Type B pancreatic cell (in vitro differentiated cells): Measurements from ENCODE around the gene LRP1B. TPM values are rescaled to one million over a fixed set of nuclear protein-coding genes. Genes with fewer than 3 reads are reported as not detected.

ENCODE experiments used
- DNase-seq: peaks from one replicate; pipeline ENCODE4 v3.0.0; 2021; ENCODE audit warnings: mixed read lengths; ENCODE audit not compliant: unreplicated experiment; ENCODE audit errors: extremely low spot score
- H3K27ac Mint-ChIP-seq: 2 replicates; pipeline ENCODE4 v1.8.0; 2021; ENCODE audit warnings: mild to moderate bottlenecking, mixed read lengths
- H3K27me3 Mint-ChIP-seq: 2 replicates; pipeline ENCODE4 v1.8.0; 2021; ENCODE audit warnings: mixed read lengths
- H3K36me3 Mint-ChIP-seq: 2 replicates; pipeline ENCODE4 v1.8.0; 2021; ENCODE audit warnings: mixed read lengths
- H3K4me1 Mint-ChIP-seq: one replicate; pipeline ENCODE4 v1.8.0; 2021; ENCODE audit warnings: mixed read lengths; ENCODE audit not compliant: unreplicated experiment
- H3K4me3 Mint-ChIP-seq: 2 replicates; pipeline ENCODE4 v1.8.0; 2021; ENCODE audit warnings: mild to moderate bottlenecking, mixed read lengths
- H3K9me3 Mint-ChIP-seq: 2 replicates; pipeline ENCODE4 v1.8.0; 2021; ENCODE audit warnings: mixed read lengths
- total RNA-seq: library from RNA; stranded (reverse); gene quantifications from 2 replicates; pipeline ENCODE4 v1.2.1, GENCODE V29; 2021; ENCODE audit warnings: low replicate concordance
- TF ChIP-seq, protein P1 (sequence below): fragments of 200-600 bp; sonication (generic); conservative IDR thresholded peaks from 2 replicates; pipeline ENCODE4 v1.5.0; 2021; ENCODE audit warnings: antibody characterized with exemption, mild to moderate bottlenecking

The LRP1B gene
- total RNA-seq, 1 donor from 2014 or later: 16.0 TPM

DNA sequence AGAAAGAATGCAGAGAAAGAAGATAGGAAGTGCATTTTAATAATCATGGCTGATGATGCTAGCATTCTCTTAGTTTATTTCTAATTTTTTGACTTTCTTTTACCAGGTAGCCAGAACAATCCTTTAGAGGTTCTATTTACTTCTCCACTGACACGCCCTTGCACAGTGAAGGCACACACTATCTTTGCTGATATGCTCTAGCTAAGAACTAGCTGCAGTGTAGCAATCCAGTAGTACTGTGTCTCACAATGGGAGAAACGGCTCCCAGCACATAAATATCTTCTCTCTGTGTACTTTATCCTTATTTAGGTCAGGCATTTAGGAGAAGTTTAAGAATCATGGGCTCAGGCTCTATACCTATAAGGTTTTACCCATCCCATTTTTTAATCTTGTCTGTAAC, 1005.4 kb downstream of the LRP1B start:
- H3K4me3 Mint-ChIP-seq: no peak overlapping the region
- no peaks in the 10 kb centered on the region for H3K4me1 Mint-ChIP-seq
- H3K27ac Mint-ChIP-seq: no peak overlapping the region
- peaks cover 8% of the 10 kb centered on the region for H3K9me3 Mint-ChIP-seq
- H3K36me3 Mint-ChIP-seq: no peaks in the 10 kb centered on the region
- DNase-seq: no peak
- TF ChIP-seq, protein P1, sequence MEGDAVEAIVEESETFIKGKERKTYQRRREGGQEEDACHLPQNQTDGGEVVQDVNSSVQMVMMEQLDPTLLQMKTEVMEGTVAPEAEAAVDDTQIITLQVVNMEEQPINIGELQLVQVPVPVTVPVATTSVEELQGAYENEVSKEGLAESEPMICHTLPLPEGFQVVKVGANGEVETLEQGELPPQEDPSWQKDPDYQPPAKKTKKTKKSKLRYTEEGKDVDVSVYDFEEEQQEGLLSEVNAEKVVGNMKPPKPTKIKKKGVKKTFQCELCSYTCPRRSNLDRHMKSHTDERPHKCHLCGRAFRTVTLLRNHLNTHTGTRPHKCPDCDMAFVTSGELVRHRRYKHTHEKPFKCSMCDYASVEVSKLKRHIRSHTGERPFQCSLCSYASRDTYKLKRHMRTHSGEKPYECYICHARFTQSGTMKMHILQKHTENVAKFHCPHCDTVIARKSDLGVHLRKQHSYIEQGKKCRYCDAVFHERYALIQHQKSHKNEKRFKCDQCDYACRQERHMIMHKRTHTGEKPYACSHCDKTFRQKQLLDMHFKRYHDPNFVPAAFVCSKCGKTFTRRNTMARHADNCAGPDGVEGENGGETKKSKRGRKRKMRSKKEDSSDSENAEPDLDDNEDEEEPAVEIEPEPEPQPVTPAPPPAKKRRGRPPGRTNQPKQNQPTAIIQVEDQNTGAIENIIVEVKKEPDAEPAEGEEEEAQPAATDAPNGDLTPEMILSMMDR: no peak
- H3K27me3 Mint-ChIP-seq: no peaks in the 10 kb centered on the region

DNA sequence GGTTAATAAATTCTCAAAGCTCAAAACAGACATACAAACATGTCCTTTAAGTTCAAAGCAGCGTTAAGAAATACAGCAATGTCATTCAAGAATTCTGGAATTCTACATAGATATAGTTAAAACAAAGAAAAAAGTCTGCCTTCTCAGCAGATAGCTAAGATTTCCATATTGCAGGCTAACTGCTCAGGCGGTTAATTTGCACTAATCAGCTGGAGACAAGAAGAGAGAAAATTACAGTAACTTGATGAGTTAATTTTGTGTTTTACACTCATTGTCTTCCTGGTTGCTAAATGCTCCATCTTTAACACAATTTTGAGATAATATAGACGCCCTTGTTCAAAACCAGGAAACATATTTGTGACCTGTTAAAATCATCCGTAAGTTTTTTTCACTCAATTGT, 1012.0 kb downstream of the LRP1B start:
- Mint-ChIP-seq H3K27me3 (no peaks in the 10 kb centered on the region), H3K9me3 (no peaks in the 10 kb centered on the region), H3K4me3 (no peak overlapping the region), H3K36me3 (no peaks in the 10 kb centered on the region), H3K4me1 (no peaks in the 10 kb centered on the region), H3K27ac (no peak overlapping the region)
- TF ChIP-seq, protein P1: no peak
- DNase-seq: no peak

DNA sequence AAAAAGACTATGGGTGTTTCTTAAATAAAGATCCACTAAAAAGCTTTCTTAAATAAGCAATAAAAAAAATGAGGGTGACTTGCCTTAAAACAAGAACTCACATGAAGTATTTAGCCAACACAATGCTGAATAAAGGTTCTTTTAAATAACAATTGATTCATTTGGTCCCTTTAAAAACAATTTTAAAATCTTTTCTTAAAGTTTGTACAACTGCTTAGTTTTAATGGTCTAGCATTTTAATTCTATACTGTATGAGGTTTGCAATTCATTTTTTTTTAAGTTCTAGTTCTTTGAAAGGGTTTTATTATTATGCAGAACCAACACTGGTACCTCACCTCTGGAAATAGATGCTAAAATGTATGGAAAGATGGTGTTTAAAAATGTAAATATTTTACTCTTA, 1017.5 kb downstream of the LRP1B start:
- H3K4me1 Mint-ChIP-seq: no peaks in the 10 kb centered on the region

DNA sequence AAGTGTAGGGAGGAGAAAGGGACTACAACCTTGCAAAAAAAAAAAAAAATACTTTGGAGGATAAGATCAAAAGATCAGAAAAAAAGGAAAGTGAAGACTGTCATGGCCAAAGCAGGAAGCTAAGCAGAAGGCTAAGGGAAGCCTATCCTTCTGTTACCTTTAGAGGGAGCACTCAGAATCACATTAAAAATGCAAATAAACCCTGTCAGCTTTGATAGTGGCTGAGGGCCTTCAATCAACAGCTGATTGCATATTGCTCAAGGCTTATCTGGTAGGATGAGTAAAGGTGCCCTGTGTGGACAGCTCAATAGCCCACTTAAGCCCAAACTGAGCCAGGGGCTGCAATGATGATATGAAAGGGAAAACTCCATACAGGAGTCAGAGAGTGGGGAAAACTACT, 1021.2 kb downstream of the LRP1B start:
- Mint-ChIP-seq H3K27ac (no peak overlapping the region), H3K36me3 (no peaks in the 10 kb centered on the region), H3K4me1 (no peaks in the 10 kb centered on the region), H3K9me3 (no peaks in the 10 kb centered on the region), H3K27me3 (no peaks in the 10 kb centered on the region), H3K4me3 (no peak overlapping the region)
- TF ChIP-seq, protein P1: peak; percentile 30
- DNase-seq: no peak

More for the DNA sequence above, 1017.5 kb downstream of the LRP1B start:
- TF ChIP-seq, protein P1: no peak
- DNase-seq: no peak
- H3K27me3 Mint-ChIP-seq: no peaks in the 10 kb centered on the region
- no peaks in the 10 kb centered on the region for H3K9me3 Mint-ChIP-seq
- no peak overlapping the region for H3K27ac Mint-ChIP-seq
- H3K36me3 Mint-ChIP-seq: no peaks in the 10 kb centered on the region
- no peak overlapping the region for H3K4me3 Mint-ChIP-seq

DNA sequence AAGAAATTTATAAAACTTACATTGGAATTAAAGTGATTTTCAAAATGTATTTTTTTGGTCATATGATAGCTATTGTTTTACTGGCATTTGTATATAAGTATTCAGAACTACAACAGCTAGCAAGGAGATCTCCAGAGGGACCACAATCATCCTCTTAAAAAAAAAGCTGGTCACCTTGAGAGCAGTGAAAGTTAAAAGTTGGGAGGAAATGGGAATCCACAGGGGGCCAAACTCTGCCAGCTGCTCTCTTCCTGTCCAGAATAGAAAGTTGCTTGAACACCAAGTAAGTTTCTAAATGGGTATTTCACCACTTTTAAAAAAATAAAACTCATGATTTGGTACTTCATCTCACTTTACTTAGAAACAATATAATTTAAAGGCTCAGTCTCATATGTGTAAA, 1025.1 kb downstream of the LRP1B start:
- no peak for DNase-seq
- Mint-ChIP-seq H3K9me3 (no peaks in the 10 kb centered on the region), H3K4me3 (no peak overlapping the region), H3K4me1 (no peaks in the 10 kb centered on the region), H3K27me3 (no peaks in the 10 kb centered on the region), H3K27ac (no peak overlapping the region), H3K36me3 (no peaks in the 10 kb centered on the region)
- TF ChIP-seq, protein P1: no peak

DNA sequence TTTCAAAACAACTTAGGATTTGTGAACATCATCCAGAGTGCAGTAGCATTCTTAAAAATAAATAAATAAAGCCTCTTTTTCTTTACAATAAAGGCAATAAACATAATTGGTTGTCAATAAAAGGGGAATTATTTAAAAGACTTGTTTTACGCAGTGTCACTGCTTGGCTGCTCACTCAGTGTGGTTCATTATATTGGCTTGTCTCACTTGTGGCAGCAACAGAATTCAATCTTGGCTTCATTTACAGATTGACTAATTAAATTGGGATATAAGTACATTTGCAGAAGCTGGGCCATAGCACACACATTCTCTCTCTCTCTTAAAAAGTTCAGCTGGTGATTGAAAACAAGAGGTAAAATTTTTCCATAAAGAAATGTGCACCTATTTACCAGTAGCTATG, 1027.6 kb downstream of the LRP1B start:
- H3K4me3 Mint-ChIP-seq: no peak overlapping the region
- H3K4me1 Mint-ChIP-seq: no peaks in the 10 kb centered on the region
- no peaks in the 10 kb centered on the region for H3K27me3 Mint-ChIP-seq
- no peak overlapping the region for H3K27ac Mint-ChIP-seq
- H3K36me3 Mint-ChIP-seq: no peaks in the 10 kb centered on the region
- TF ChIP-seq, protein P1: no peak
- DNase-seq: no peak
- no peaks in the 10 kb centered on the region for H3K9me3 Mint-ChIP-seq
